ENCODE results near the gene FALEC.

FALEC gene

DNA sequence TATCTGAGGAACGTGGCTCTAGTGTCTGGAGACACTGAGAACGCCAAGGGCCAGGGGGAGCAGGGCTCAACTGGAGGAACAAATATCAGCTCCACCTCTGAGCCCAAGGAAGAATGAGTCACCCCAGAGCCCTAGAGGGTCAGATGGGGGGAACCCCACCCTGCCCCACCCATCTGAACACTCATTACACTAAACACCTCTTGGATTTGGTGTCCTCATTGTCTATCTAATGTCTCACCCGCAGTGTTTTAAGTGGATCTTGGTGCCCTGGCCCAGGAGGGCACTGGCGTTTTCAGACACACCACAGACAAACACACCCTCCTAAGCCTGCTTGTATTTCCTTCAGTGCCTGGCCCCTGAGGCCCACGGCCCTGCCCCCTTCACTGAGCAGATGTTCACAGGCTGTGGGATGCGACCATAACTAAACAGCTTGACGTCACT is 2.2 kb upstream of the FALEC start:
- TF ChIP-seq, protein P1, sequence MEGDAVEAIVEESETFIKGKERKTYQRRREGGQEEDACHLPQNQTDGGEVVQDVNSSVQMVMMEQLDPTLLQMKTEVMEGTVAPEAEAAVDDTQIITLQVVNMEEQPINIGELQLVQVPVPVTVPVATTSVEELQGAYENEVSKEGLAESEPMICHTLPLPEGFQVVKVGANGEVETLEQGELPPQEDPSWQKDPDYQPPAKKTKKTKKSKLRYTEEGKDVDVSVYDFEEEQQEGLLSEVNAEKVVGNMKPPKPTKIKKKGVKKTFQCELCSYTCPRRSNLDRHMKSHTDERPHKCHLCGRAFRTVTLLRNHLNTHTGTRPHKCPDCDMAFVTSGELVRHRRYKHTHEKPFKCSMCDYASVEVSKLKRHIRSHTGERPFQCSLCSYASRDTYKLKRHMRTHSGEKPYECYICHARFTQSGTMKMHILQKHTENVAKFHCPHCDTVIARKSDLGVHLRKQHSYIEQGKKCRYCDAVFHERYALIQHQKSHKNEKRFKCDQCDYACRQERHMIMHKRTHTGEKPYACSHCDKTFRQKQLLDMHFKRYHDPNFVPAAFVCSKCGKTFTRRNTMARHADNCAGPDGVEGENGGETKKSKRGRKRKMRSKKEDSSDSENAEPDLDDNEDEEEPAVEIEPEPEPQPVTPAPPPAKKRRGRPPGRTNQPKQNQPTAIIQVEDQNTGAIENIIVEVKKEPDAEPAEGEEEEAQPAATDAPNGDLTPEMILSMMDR (IDR thresholded peaks at IDR 0.05) = no peak
- DNase-seq = no peak
- no peak overlapping the region for H3K27ac Mint-ChIP-seq
- peaks cover 21% of the 10 kb centered on the region for H3K36me3 Mint-ChIP-seq (ENCODE audit: low read depth)
- peaks cover 67% of the 10 kb centered on the region for H3K4me1 Mint-ChIP-seq
- H3K9me3 Mint-ChIP-seq = no peaks in the 10 kb centered on the region
- H3K4me3 Mint-ChIP-seq = peak overlapping the region; percentile 57
- no peaks in the 10 kb centered on the region for H3K27me3 Mint-ChIP-seq (ENCODE audit: low read depth, poor library complexity)

DNA sequence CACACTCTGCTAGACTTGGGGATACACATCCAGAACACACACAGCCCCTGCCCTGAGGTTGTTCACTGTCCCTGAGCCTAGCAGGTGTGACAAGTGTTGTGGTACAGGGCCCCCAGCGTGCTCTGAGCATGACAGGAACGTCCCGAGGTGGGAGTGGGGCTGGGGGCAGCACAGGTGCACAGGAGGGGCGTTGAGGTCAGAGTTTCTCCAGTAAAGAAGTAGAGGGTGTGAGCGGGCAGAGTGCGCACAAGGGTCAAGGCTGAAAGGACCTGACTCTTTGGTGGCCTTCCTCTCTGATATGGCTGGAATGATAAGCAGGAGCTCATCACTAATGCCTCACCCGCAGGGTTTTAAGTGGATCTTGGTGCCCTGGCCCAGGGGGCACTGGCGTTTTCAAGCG is 1.3 kb upstream of the FALEC start:
- peak overlapping the region; percentile 82 for H3K4me3 Mint-ChIP-seq
- no peak overlapping the region for H3K27ac Mint-ChIP-seq
- peaks cover 61% of the 10 kb centered on the region for H3K4me1 Mint-ChIP-seq
- TF ChIP-seq, protein P1 (IDR thresholded peaks at IDR 0.05) = no peak
- no peaks in the 10 kb centered on the region for H3K27me3 Mint-ChIP-seq (ENCODE audit: low read depth, poor library complexity)
- H3K36me3 Mint-ChIP-seq (ENCODE audit: low read depth) = peaks cover 21% of the 10 kb centered on the region
- H3K9me3 Mint-ChIP-seq = no peaks in the 10 kb centered on the region
- no peak for DNase-seq

DNA sequence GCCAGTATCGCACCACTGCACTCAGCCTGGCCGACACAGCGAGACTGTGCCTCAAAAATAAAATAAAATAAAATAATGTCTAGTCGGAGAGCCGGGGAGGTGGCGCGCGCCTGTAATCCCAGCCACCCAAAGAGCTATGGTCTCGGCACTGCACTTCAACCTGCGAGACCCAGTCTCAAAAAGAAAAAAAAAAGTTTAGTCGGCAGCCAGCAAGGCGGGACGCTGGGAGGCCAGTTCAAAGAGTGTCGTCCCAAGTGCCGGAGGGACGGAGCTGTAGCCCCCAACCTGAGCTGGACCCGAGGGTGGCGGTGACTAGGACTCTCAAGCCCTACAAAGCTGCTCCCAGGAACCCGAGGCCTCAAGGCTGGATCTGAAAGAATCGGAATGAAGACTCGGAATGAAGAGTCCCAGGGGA is 632 bp upstream of the FALEC start:
- Mint-ChIP-seq H3K9me3 (no peaks in the 10 kb centered on the region), H3K4me1 (peaks cover 60% of the 10 kb centered on the region), H3K36me3 (ENCODE audit: low read depth) (peaks cover 21% of the 10 kb centered on the region), H3K27me3 (ENCODE audit: low read depth, poor library complexity) (no peaks in the 10 kb centered on the region), H3K27ac (peak overlapping the region; percentile 88), H3K4me3 (peak overlapping the region; percentile 82)
- no peak for DNase-seq
- TF ChIP-seq, protein P1 (IDR thresholded peaks at IDR 0.05) = no peak

DNA sequence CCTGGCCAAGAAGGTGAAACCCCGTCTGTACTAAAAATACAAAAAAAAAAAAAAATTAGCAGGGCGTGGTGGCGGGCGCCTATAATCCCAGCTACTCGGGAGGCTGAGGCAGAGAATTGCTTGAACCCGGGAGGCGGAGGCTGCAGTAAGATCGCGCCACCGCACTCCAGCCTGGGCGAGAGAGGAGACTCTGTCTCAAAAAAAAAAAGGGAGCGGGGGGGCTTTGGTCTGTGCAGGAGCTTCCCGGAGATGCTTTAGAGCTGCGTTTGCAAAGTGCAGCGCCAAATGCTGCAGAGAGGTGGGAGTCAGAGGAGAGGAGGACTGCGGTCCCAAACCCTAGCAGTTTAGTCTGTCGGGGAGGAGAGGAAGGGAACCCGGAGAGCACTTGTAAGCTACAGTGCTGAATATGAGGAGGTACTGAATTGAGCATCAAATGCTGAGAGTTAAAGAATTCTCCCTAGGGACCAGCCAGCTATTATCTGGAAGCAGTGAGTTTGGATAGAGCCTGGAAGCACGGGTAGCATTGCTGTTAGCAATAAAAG is 569 bp downstream of the FALEC start:
- Mint-ChIP-seq H3K4me1 (peaks cover 48% of the 10 kb centered on the region), H3K9me3 (no peaks in the 10 kb centered on the region), H3K27me3 (ENCODE audit: low read depth, poor library complexity) (no peaks in the 10 kb centered on the region), H3K36me3 (ENCODE audit: low read depth) (peaks cover 17% of the 10 kb centered on the region), H3K27ac (peak overlapping the region; percentile 14), H3K4me3 (peak overlapping the region; percentile 82)
- DNase-seq = peak; percentile 26
- TF ChIP-seq, protein P1 (IDR thresholded peaks at IDR 0.05) = no peak

DNA sequence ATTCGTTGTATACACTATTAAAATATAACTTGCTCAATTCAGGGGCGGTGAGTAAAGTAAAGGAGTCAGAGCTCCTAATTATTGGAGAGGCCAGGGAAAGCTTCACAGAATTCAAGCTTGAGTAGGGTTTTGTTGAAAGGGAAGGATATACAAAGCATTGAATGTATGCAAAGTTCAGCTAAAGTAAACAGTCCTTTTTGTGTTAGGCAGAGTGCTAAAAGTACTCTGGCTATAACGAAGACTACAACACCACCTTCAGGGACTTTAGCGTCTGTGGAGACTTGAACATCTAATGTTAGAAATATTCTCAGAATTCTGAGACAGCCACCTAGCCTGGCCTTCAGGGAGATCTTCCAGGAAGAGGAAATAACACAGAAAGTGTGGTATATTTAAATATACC is 1.1 kb downstream of the FALEC start:
- Mint-ChIP-seq H3K4me1 (peaks cover 45% of the 10 kb centered on the region), H3K36me3 (ENCODE audit: low read depth) (peaks cover 15% of the 10 kb centered on the region), H3K4me3 (peak overlapping the region; percentile 82), H3K9me3 (no peaks in the 10 kb centered on the region), H3K27ac (no peak overlapping the region), H3K27me3 (ENCODE audit: low read depth, poor library complexity) (no peaks in the 10 kb centered on the region)
- TF ChIP-seq, protein P1 (IDR thresholded peaks at IDR 0.05) = no peak
- no peak for DNase-seq
